Measurements from ENCODE around the gene SLC17A3. TPM values are rescaled to one million over a fixed set of nuclear protein-coding genes. Genes with fewer than 3 reads are reported as not detected.
A peak's percentile ranks its signal among the peaks of the same experiment; 100 is the strongest.

The SLC17A3 gene
- polyA plus RNA-seq, 1 donor from 2014 or later: not detected

- Mint-ChIP-seq H3K27ac (no peak overlapping the region), H3K27me3 (peaks cover 21% of the 10 kb centered on the region), H3K4me1 (peaks cover 0 to 4% (median 0%) of the 10 kb centered on the region in 3 donors), H3K4me3 (no peak overlapping the region), H3K9me3 (no peaks in the 10 kb centered on the region), H3K36me3 (peaks cover 6% of the 10 kb centered on the region)
These were observed 4.8 kb upstream of the SLC17A3 start for GRCh38 chr6:25878721-25879322.

GRCh38 chr6:25875926-25876602, 2.0 kb upstream of the SLC17A3 start:
- Mint-ChIP-seq H3K27me3 (peaks cover 10% of the 10 kb centered on the region), H3K9me3 (no peaks in the 10 kb centered on the region), H3K4me3 (no peak overlapping the region), H3K27ac (no peak overlapping the region), H3K4me1 (peaks cover 0 to 3% (median 0%) of the 10 kb centered on the region in 3 donors), H3K36me3 (peaks cover 5% of the 10 kb centered on the region)

- H3K4me3 Mint-ChIP-seq: no peak overlapping the region
- H3K9me3 Mint-ChIP-seq: no peaks in the 10 kb centered on the region
- H3K36me3 Mint-ChIP-seq: peaks cover 5% of the 10 kb centered on the region
- H3K27ac Mint-ChIP-seq: no peak overlapping the region
- peaks cover 10% of the 10 kb centered on the region for H3K27me3 Mint-ChIP-seq
- peaks cover 0 to 3% (median 0%) of the 10 kb centered on the region in 3 donors for H3K4me1 Mint-ChIP-seq
These were observed 1.5 kb upstream of the SLC17A3 start for GRCh38 chr6:25875563-25875905.

GRCh38 chr6:25874822-25875562, 949 bp upstream of the SLC17A3 start:
- Mint-ChIP-seq H3K9me3 (no peaks in the 10 kb centered on the region), H3K36me3 (peaks cover 3% of the 10 kb centered on the region), H3K27ac (no peak overlapping the region), H3K4me1 (peaks cover 0 to 3% (median 0%) of the 10 kb centered on the region in 3 donors), H3K27me3 (peaks cover 10% of the 10 kb centered on the region), H3K4me3 (no peak overlapping the region)

GRCh38 chr6:25872814-25873213, 1.2 kb downstream of the SLC17A3 start:
- H3K27ac Mint-ChIP-seq: peak overlapping the region in 1 of 3 donors; percentile 79
- H3K4me3 Mint-ChIP-seq: no peak overlapping the region
- peaks cover 0 to 3% (median 0%) of the 10 kb centered on the region in 3 donors for H3K4me1 Mint-ChIP-seq
- H3K27me3 Mint-ChIP-seq: peaks cover 6% of the 10 kb centered on the region
- H3K9me3 Mint-ChIP-seq: no peaks in the 10 kb centered on the region
- peaks cover 3% of the 10 kb centered on the region for H3K36me3 Mint-ChIP-seq

GRCh38 chr6:25869840-25870239, 4.2 kb downstream of the SLC17A3 start:
- H3K36me3 Mint-ChIP-seq: no peaks in the 10 kb centered on the region
- peaks cover 3% of the 10 kb centered on the region for H3K27me3 Mint-ChIP-seq
- no peak overlapping the region for H3K27ac Mint-ChIP-seq
- peaks cover 0 to 3% (median 0%) of the 10 kb centered on the region in 3 donors for H3K4me1 Mint-ChIP-seq
- no peak overlapping the region for H3K4me3 Mint-ChIP-seq
- H3K9me3 Mint-ChIP-seq: no peaks in the 10 kb centered on the region

- Mint-ChIP-seq H3K9me3 (no peaks in the 10 kb centered on the region), H3K36me3 (no peaks in the 10 kb centered on the region), H3K4me3 (no peak overlapping the region), H3K27ac (no peak overlapping the region), H3K27me3 (peaks cover 4% of the 10 kb centered on the region), H3K4me1 (peaks cover 0 to 3% (median 0%) of the 10 kb centered on the region in 3 donors)
These were observed 5.4 kb downstream of the SLC17A3 start for GRCh38 chr6:25868436-25869183.

GRCh38 chr6:25866011-25866410, 8.0 kb downstream of the SLC17A3 start:
- H3K4me3 Mint-ChIP-seq: no peak overlapping the region

GRCh38 chr6:25863360-25863759, 10.7 kb downstream of the SLC17A3 start:
- no peaks in the 10 kb centered on the region for H3K4me1 Mint-ChIP-seq
- no peak overlapping the region for H3K27ac Mint-ChIP-seq
- H3K27me3 Mint-ChIP-seq: peaks cover 8% of the 10 kb centered on the region
- no peaks in the 10 kb centered on the region for H3K9me3 Mint-ChIP-seq
- no peaks in the 10 kb centered on the region for H3K36me3 Mint-ChIP-seq
- no peak overlapping the region for H3K4me3 Mint-ChIP-seq

More at GRCh38 chr6:25866011-25866410, 8.0 kb downstream of the SLC17A3 start:
- Mint-ChIP-seq H3K36me3 (no peaks in the 10 kb centered on the region), H3K4me1 (no peaks in the 10 kb centered on the region), H3K27ac (no peak overlapping the region), H3K9me3 (no peaks in the 10 kb centered on the region), H3K27me3 (peaks cover 6% of the 10 kb centered on the region)

- H3K4me1 Mint-ChIP-seq: no peaks in the 10 kb centered on the region
- no peak overlapping the region for H3K27ac Mint-ChIP-seq
- H3K4me3 Mint-ChIP-seq: no peak overlapping the region
- no peaks in the 10 kb centered on the region for H3K9me3 Mint-ChIP-seq
- no peaks in the 10 kb centered on the region for H3K36me3 Mint-ChIP-seq
- peaks cover 8% of the 10 kb centered on the region for H3K27me3 Mint-ChIP-seq
These were observed 11.8 kb downstream of the SLC17A3 start for GRCh38 chr6:25862199-25862598.

- Mint-ChIP-seq H3K9me3 (peaks cover 0 to 4% (median 0%) of the 10 kb centered on the region in 3 donors), H3K36me3 (no peaks in the 10 kb centered on the region), H3K27ac (no peak overlapping the region), H3K4me1 (peaks cover 0 to 3% (median 3%) of the 10 kb centered on the region in 3 donors), H3K27me3 (peaks cover 10% of the 10 kb centered on the region), H3K4me3 (no peak overlapping the region)
These were observed 21.3 kb downstream of the SLC17A3 start for GRCh38 chr6:25852756-25853155.

- H3K27me3 Mint-ChIP-seq: peaks cover 13% of the 10 kb centered on the region
- no peak overlapping the region for H3K4me3 Mint-ChIP-seq
- peaks cover 0 to 3% (median 3%) of the 10 kb centered on the region in 3 donors for H3K4me1 Mint-ChIP-seq
- H3K27ac Mint-ChIP-seq: no peak overlapping the region
- H3K36me3 Mint-ChIP-seq: no peaks in the 10 kb centered on the region
- H3K9me3 Mint-ChIP-seq: peaks cover 0 to 6% (median 3%) of the 10 kb centered on the region in 3 donors
These were observed 22.1 kb downstream of the SLC17A3 start for GRCh38 chr6:25851961-25852360.

- Mint-ChIP-seq H3K36me3 (no peaks in the 10 kb centered on the region), H3K4me3 (no peak overlapping the region), H3K4me1 (no peaks in the 10 kb centered on the region), H3K27ac (no peak overlapping the region), H3K27me3 (peaks cover 10% of the 10 kb centered on the region), H3K9me3 (peaks cover 0 to 4% (median 4%) of the 10 kb centered on the region in 3 donors)
These were observed 29.5 kb downstream of the SLC17A3 start for GRCh38 chr6:25844518-25844917.

GRCh38 chr6:25842526-25842925, 31.5 kb downstream of the SLC17A3 start:
- Mint-ChIP-seq H3K4me3 (no peak overlapping the region), H3K4me1 (no peaks in the 10 kb centered on the region), H3K36me3 (no peaks in the 10 kb centered on the region), H3K27me3 (peaks cover 10% of the 10 kb centered on the region), H3K27ac (no peak overlapping the region), H3K9me3 (peaks cover 0 to 4% (median 4%) of the 10 kb centered on the region in 3 donors)
